GM21619 (cell line): Measurements from ENCODE around the gene C3orf18.

Experiments used
- ATAC-seq: cut with Tn5 transposase; IDR thresholded peaks from one replicate; pipeline ENCODE4 v1.9.1; 2021; ENCODE audit not compliant: unreplicated experiment

The C3orf18 gene

DNA sequence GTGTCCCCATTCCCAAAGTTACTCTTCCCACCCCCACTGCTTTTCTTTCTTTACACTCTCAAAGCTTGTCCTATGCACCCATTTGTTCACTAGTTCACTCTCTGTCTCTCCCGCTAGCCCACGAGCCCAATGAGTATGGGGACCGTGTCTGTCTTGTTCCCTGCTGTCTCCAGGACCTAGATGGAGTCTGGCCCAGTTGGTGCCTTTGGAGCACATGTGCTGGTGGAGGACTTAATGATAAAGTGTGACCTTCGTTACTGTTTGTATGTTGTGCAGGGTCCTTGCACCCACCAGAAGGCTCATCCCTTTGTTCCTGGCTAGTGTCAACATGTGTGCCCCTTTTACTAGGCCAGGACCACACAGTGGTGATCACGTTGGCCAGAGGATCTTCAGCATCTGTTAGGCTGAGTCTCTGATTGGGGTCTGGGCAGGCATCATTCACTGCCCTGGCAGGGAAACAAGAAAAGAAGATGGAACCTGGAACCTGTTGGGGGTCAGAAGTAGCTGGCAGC, 36.6 kb upstream of the C3orf18 start:
- no peak for ATAC-seq

GRCh38 chr3:50603261-50604109, 35.9 kb upstream of the C3orf18 start:
- no peak for ATAC-seq

- ATAC-seq: no peak
Measured at GRCh38 chr3:50602595-50603191, 35.1 kb upstream of the C3orf18 start.

GRCh38 chr3:50600841-50601591, 33.5 kb upstream of the C3orf18 start:
- peak; percentile 64 for ATAC-seq

DNA sequence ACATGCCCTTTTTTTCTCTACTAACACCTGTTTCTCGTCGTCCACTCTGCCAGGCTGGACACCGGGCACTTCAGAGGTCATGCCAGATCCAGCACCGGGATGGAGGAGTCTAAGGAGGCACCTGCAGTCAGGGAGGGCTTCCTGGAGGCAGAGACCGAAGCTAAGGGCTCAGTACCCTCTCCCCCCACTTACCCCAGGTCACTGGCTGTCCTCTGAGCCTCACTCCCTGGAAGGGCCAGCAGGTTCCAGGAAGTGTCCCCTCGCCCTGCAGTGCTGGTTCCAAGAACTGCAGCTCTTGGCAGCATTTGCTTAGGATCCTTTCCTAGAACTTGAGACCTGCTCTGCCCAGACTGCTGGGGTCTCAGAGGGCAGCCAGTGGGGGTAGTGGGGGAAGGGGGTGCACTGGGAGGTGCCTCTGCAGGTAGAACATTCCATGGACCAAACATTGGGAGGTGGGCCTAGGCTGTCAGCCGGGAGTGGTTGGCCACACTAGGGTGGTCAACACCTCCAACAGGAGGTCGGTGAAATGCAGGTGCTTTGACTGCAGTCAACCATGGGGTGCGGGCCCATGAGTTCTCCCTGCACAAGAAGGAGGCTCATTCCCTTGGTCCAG, 32.7 kb upstream of the C3orf18 start:
- no peak for ATAC-seq

DNA sequence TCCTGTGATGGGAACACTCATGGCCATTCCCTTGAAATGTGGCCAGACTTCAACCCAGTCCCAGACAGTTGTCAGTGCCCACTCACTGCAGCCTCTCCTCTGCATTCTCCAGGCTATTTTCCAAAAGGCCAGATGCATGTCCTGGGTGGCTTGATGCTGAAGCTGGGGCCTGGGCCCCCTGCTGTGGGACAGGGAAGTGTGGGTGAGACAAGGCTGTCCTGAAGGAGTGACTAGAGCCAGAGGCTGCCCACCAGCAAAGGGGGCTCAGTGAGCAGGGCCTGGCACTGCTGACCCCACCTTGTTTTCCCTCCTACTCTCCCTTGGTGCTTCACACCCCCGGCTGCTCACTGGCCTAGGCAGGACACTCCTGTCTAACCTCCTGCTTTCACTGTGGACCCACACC, 32.2 kb upstream of the C3orf18 start:
- no peak for ATAC-seq

DNA sequence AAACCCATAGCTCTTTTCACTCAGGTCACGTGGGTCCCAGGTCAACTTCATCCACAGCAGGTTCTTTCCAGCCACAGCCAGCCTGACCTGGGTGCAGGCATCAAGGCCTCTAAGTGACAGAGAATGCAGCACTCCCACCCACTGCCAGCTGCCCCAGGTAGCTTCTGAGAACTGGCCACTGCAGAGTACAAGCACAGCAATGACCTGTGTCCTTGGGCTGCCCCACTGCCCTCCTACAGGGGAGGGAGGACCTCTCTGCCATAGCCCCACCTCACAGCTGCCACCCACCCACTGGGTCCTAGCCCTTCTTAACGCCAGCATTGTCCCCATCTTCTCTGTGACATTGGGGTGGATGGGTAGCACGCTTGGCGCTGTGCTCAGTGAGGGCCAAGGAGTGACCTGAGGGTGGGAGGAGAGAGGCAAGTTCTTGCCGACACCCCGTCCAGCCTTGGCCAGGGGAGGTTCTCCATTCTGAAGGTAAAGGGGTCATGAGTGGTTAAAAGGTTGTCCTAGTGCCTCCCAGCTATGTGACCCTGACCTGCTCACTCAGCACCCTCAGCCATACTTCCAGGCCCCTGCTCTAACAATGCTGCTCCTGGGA, 31.7 kb upstream of the C3orf18 start:
- ATAC-seq: no peak

- ATAC-seq: no peak
Measured at GRCh38 chr3:50594253-50594785, 26.8 kb upstream of the C3orf18 start.

DNA sequence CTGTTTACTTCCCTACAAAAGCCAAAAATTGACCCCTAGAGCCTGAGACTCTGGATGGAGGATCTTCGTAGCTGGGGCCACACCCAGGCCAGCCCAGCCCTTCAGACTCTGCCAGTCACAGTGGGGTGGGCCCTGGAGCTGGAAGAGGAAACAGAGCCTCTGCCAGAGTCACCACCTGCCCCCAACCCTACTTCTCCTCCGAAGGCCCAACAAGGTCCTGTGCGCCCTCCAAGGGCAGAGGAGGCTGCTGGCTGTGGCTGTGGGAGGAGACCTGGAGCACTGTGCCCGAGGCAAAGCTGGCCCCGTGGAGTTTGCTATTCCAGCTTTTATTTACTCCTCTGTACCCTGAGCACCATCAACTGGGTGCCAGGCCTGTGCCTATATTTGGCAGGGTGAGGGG, 25.0 kb upstream of the C3orf18 start:
- ATAC-seq: no peak

GRCh38 chr3:50591196-50591741, 23.7 kb upstream of the C3orf18 start:
- ATAC-seq: no peak

DNA sequence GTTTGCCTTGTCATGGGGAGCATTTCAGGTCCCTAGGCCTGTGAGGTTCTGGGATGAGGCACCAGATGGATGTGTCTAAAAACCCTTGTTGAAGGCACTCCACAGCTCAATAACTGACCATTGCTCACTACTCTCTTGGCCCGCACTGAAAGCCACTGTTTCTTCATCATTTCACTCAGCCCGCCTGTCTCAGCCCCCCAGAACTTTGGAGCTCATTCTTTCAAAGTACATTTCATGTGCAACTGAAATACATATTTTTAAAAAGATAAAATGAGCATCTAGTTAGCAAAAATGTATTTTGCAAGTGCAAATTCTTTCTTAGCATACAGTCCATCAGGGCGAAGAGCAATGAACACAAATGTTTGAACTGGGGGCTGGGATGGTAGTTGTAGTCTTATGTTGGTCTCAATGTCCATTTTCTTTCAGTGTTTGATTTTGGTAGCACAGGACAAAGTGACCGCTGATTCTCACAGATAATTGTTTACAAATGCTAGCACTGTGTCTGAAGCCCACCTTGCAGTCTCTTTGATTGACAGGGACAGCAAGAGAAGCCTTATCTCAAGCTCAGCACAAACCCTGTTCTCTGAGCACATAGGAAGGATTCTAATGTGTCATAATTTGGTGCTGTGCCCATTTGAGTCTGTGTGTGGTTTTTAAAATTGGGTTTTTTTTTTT, 21.3 kb upstream of the C3orf18 start:
- no peak for ATAC-seq

- no peak for ATAC-seq
Measured at GRCh38 chr3:50587806-50588758, 20.5 kb upstream of the C3orf18 start.

GRCh38 chr3:50587373-50587772, 19.8 kb upstream of the C3orf18 start:
- no peak for ATAC-seq

DNA sequence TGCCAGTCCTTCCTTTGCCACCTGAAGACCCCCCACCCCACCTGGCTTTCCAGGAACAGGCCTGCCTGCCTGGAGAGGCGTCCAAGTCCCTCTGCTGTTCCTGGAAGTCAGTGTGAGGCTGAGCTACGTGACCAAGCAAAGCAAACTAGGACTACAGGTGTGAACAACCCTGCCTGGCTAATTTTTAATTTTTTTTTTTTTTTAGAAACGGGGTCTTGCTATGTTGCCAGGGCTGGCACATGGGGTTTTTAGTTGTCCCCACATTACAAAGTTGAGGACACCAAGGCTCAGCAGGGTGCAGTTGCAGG, 19.2 kb upstream of the C3orf18 start:
- ATAC-seq: no peak

DNA sequence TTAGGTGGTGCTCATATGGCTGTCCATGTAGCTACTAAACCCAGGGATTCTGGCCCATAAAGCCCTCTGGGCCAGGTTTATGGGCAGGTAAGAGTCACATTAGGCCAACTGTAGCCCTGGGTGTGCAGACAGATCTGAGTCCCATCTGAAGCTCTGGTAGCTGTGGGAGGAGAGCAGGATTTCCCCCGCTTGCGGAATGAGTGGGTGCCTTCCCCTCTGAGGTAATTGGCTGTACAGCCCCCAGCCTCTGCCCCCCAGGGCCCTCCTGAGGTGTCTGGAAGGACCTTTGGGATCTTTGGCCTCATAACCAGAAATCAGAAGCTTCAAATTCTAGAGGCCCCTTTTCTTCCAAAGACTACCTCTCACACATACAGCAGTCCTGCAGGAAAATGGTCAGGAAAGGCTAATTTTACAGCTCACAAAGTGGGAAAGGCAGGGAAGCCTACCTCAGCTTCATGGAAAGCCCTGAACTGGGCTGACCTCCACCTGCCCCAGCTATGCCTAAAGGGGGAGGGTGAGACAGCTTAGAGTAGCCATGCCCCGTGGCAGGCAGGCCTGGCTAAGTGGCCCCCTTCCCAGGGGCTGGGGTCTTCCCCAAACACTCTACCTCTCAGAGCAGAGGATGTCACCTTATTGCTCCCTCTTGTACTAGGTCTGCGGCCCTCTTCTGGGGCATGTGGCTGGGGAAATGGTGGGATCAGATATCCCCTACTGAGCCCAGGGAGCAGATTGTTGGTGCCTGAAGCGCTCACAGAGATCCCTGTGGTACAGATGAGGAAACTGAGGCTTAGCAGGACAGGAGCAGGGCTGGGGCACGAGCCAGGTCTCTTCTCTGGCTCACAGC, 18.6 kb upstream of the C3orf18 start:
- ATAC-seq: no peak

- no peak for ATAC-seq
Measured at GRCh38 chr3:50584391-50584790, 16.8 kb upstream of the C3orf18 start.

DNA sequence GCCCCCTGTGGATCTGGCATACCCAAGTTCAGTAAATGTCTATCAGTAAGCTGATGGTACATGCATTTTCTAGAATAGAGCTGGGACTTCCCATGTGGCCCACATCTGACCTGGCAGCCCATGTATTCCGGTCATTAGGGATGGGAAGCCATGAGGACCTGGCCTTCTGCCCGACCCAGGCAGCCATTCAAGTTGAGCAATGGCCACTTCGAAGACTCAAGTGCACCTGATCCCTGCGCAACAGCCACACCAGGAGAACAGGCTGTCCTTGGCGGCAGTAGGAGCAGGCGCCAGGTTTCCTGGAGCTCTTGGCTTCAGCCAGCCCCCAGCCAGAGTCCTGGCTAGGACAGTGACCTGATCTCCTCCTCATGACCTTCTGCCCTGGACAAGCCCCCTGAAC, 16.4 kb upstream of the C3orf18 start:
- no peak for ATAC-seq

DNA sequence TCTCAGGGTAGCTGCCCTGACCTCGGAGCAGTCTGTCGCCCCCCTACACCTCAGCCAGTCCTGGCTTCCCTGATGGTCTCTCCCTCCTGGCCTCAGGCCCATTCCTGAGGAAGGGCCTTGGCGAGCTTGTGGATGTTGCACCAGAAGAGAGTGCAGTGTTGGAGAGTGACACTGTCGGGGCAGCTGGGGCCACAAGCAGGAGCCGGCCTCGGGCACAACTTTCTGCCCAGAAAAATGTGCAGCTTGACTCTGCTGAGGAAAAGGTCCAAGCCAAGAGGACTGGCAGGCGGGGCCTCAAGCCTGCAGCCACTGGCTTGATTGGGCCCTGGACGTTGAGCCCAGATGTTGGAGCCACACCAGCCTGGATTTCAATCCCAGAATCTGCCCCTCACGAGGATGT, 14.5 kb upstream of the C3orf18 start:
- no peak for ATAC-seq
